Uterus (tissue), 2 donors: ENCODE measurements around the gene ZG16.

Experiments
- POLR2A ChIP-seq, 2 donors: fragments of 450-650 bp; IDR thresholded peaks; one replicate each; pipeline ENCODE4 v1.6.1; 2016; ENCODE audit warnings: antibody characterized with exemption in 2 of 2, mild to moderate bottlenecking in 1 of 2, moderate library complexity in 1 of 2
- TF ChIP-seq, protein P1 (sequence below), 4 experiments: fragments of 200-600 bp in 2 of 4; fragments of 450-650 bp in 2 of 4; sonication (generic) in 2 of 4; IDR thresholded peaks; one replicate each; pipeline ENCODE4 v1.5.1; 2016 to 2019; ENCODE audit warnings: antibody characterized with exemption in 4 of 4, mild to moderate bottlenecking in 2 of 4, moderate library complexity in 1 of 4

DNA sequence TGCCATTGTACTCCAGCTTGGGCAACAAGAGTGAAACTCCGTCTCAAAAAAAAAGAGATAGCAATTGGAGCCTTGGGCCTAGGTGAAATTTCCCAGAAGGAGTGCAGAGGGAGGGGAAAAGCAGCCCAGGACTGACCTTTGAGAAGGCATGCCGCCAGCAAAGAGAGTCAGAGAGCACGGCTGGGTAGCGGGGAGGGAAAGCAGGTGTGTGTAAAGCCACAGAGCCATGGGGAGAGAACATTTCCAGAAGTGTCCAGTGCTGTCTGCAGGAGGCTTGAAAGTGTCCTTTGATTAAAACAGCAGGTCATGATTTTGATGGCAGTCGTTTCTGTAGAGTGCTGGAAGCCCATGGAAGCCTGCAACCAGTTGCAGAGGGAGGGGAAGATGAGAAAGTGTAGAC is 40.3 kb upstream of the ZG16 start:
- TF ChIP-seq, protein P1, sequence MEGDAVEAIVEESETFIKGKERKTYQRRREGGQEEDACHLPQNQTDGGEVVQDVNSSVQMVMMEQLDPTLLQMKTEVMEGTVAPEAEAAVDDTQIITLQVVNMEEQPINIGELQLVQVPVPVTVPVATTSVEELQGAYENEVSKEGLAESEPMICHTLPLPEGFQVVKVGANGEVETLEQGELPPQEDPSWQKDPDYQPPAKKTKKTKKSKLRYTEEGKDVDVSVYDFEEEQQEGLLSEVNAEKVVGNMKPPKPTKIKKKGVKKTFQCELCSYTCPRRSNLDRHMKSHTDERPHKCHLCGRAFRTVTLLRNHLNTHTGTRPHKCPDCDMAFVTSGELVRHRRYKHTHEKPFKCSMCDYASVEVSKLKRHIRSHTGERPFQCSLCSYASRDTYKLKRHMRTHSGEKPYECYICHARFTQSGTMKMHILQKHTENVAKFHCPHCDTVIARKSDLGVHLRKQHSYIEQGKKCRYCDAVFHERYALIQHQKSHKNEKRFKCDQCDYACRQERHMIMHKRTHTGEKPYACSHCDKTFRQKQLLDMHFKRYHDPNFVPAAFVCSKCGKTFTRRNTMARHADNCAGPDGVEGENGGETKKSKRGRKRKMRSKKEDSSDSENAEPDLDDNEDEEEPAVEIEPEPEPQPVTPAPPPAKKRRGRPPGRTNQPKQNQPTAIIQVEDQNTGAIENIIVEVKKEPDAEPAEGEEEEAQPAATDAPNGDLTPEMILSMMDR (IDR thresholded peaks at IDR 0.05) = no peak
- no peak for TF ChIP-seq POLR2A (IDR thresholded peaks at IDR 0.05)
